Adipose tissue (tissue), 3 donors: ENCODE results near the gene TESK2. TPM values are rescaled to one million over a fixed set of nuclear protein-coding genes. Genes with fewer than 3 reads are reported as not detected.

ENCODE experiments used
- H3K27ac ChIP-seq: one replicate; pipeline ENCODE4 v1.5.1; 2013; ENCODE audit warnings: low read depth, low read length
- WGBS, 3 donors: extraction: QIAGEN DNeasy Blood & Tissue Kit; methylation state at CpG; one replicate each; pipeline ENCODE4 v1.1.7; 2013; 5-methylcytosine and 5-hydroxymethylcytosine counted together
- polyA plus RNA-seq, 3 donors: library from polyadenylated mRNA; stranded (reverse); fragments of 200-250 nt; gene quantifications; one replicate each; pipeline ENCODE4 v1.2.3, GENCODE V29; 2013
- donor health status: healthy with polysubstance abuse.
- donor health status: Bipolar disorder and iron deficiency.
- donor health status: healthy.

TESK2 gene
- polyA plus RNA-seq, 3 donors, result 2.1 to 3.8 (median 3.8) TPM

- no peak overlapping the region for H3K27ac ChIP-seq
- WGBS, 3 donors, result 15 to 25% (median 20%) methylated on average over 7 of the region's 7 CpGs
Observed at GRCh38 chr1:45359882-45360513, 131.0 kb downstream of the TESK2 start.

GRCh38 chr1:45356186-45356585 is 134.8 kb downstream of the TESK2 start:
- no peak overlapping the region for H3K27ac ChIP-seq
- WGBS, 3 donors, result 81 to 89% (median 82%) methylated on average over 4 of the region's 4 CpGs

GRCh38 chr1:45355683-45356082 is 135.3 kb downstream of the TESK2 start:
- WGBS, 3 donors, result 34 to 62% (median 41%) methylated on average over 2 of the region's 2 CpGs
- H3K27ac ChIP-seq, result no peak overlapping the region

- WGBS, 3 donors, result 92 to 94% (median 93%) methylated on average over 4 of the region's 4 CpGs
- H3K27ac ChIP-seq, result no peak overlapping the region
Observed at GRCh38 chr1:45354838-45355237, 136.1 kb downstream of the TESK2 start.

- H3K27ac ChIP-seq, result no peak overlapping the region
- 75 to 85% (median 84%) methylated on average over 2 of the region's 2 CpGs for WGBS, 3 donors
Observed at GRCh38 chr1:45353685-45354084, 137.3 kb downstream of the TESK2 start.

GRCh38 chr1:45351508-45351907 is 139.5 kb downstream of the TESK2 start:
- no peak overlapping the region for H3K27ac ChIP-seq
- WGBS, 3 donors, result 56 to 90% (median 90%) methylated on average over 5 of the region's 5 CpGs

- H3K27ac ChIP-seq, result no peak overlapping the region
- 36 to 61% (median 56%) methylated on average over 3 of the region's 3 CpGs for WGBS, 3 donors
Observed at GRCh38 chr1:45348966-45349677, 141.8 kb downstream of the TESK2 start.

- H3K27ac ChIP-seq, result no peak overlapping the region
- 40 to 64% (median 46%) methylated on average over 1 of the region's 1 CpG for WGBS, 3 donors
Observed at GRCh38 chr1:45348609-45348965, 142.4 kb downstream of the TESK2 start.

GRCh38 chr1:45348020-45348419 is 142.9 kb downstream of the TESK2 start:
- H3K27ac ChIP-seq, result no peak overlapping the region
- WGBS, 3 donors, result 87 to 100% (median 98%) methylated on average over 2 of the region's 2 CpGs

GRCh38 chr1:45346473-45346872 is 144.5 kb downstream of the TESK2 start:
- 89 to 95% (median 90%) methylated on average over 2 of the region's 2 CpGs for WGBS, 3 donors
- no peak overlapping the region for H3K27ac ChIP-seq

GRCh38 chr1:45345014-45345413 is 145.9 kb downstream of the TESK2 start:
- 95 to 96% (median 95%) methylated on average over 13 of the region's 13 CpGs for WGBS, 3 donors
- H3K27ac ChIP-seq, result no peak overlapping the region

GRCh38 chr1:45344499-45344898 is 146.5 kb downstream of the TESK2 start:
- 95 to 100% (median 96%) methylated on average over 2 of the region's 2 CpGs for WGBS, 3 donors
- H3K27ac ChIP-seq, result no peak overlapping the region

- WGBS, 3 donors, result 19 to 48% (median 22%) methylated on average over 6 of the region's 6 CpGs
- H3K27ac ChIP-seq, result no peak overlapping the region
Observed at GRCh38 chr1:45340816-45341466, 150.0 kb downstream of the TESK2 start.

GRCh38 chr1:45339789-45340558 is 151.0 kb downstream of the TESK2 start, which contains the start of the genes MUTYH and TOE1:
MUTYH (minus strand) TSS chr1:45340440; CDS start chr1:45334505, 5,935 bp downstream.
TOE1 (plus strand) TSS chr1:45340170; CDS start chr1:45340253, 83 bp downstream.
- 1% methylated on average over 69 to 70 of the region's 70 CpGs for WGBS, 3 donors
- no peak within 1 kb of the TSS for H3K27ac ChIP-seq

- WGBS, 3 donors, result 77 to 96% (median 93%) methylated on average over 3 of the region's 3 CpGs
- no peak overlapping the region for H3K27ac ChIP-seq
Observed at GRCh38 chr1:45337630-45338325, 153.2 kb downstream of the TESK2 start.

- no peak overlapping the region for H3K27ac ChIP-seq
- 85 to 92% (median 89%) methylated on average over 4 of the region's 4 CpGs for WGBS, 3 donors
Observed at GRCh38 chr1:45335855-45336324, 155.1 kb downstream of the TESK2 start.

- no peak overlapping the region for H3K27ac ChIP-seq
- WGBS, 3 donors, result 62 to 81% (median 63%) methylated on average over 9 of the region's 9 CpGs
Observed at GRCh38 chr1:45334308-45335245, 156.4 kb downstream of the TESK2 start.
